Measurements from ENCODE around the gene TUBAL3. TPM values are rescaled to one million over a fixed set of nuclear protein-coding genes. Genes with fewer than 3 reads are reported as not detected.
A peak's percentile ranks its signal among the peaks of the same experiment; 100 is the strongest.
"Not testable (repeated sequence)": the region's sequence is repeated elsewhere in the genome, so short reads cannot be mapped to it uniquely, and the experiment has no call there.

TUBAL3 gene
- total RNA-seq, 1 donor from 2014 or later, result 0.20 TPM

- DNase-seq, result no peak
Measured at GRCh38 chr10:5423771-5424170, 19.1 kb upstream of the TUBAL3 start.

DNA sequence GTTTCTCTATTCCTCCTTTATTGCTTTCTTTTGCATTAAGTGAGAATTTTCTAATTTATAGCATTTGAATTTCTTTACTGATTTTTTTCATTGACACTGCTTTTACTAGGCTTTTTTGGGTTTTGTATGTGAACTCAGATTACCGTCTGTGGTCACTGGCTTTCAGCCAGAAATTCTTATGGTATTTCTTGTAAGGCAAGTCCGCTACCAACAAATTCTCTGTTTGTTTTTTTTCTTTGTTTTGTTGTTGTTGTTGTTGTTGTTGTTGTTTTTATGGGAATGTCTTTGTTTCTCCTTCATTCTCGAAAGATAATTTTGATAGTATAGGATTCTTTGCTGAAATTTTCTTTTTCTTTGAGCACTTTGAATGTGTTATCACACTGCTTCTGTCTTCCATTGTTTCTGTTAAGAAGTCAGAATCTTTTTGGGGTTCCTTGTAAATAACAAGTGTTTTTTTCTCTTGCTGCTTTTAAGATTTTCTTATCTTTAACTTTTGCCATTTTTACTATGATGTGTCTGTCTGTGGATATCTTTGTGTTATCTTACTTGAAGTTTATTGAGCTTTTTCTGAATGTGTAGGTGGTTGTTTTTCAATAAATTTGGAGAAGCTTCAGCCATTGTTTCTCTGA lies 15.0 kb upstream of the TUBAL3 start:
- DNase-seq, result no peak

- no peak for DNase-seq
Measured at GRCh38 chr10:5418584-5418983, 14.0 kb upstream of the TUBAL3 start.

DNA sequence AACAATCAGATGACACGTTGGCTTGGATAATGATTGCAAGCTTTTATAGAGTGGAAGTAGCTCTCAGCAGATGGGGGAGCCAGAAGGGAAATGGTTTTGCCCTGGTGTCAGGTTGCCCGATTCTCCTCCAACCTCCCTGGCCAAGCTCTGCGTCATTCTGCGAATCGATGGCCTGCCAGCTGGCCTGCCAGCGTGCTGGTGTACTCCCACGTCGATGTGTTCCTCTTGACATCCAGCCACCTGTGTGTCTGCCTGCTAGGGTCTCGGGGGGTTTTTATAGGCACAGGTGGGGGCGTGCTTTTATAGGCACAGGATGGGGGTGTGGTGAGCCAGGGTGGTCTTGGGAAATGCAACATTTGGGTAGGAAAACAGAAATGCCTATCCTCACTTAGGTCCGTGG lies 12.4 kb upstream of the TUBAL3 start:
- no peak for DNase-seq

- no peak for DNase-seq
Measured at GRCh38 chr10:5413012-5413938, 8.6 kb upstream of the TUBAL3 start.

- DNase-seq, result peak; percentile 85
Measured at GRCh38 chr10:5412277-5412941, 7.8 kb upstream of the TUBAL3 start, which contains the start of gene NET1. TSS of gene NET1 (plus strand) at chr10:5412557. CDS start at chr10:5412693, 136 bp downstream.

- DNase-seq, result no peak
Measured at GRCh38 chr10:5411941-5412276, 7.3 kb upstream of the TUBAL3 start.

GRCh38 chr10:5410787-5411186 lies 6.2 kb upstream of the TUBAL3 start:
- DNase-seq, result not testable (repeated sequence)

DNA sequence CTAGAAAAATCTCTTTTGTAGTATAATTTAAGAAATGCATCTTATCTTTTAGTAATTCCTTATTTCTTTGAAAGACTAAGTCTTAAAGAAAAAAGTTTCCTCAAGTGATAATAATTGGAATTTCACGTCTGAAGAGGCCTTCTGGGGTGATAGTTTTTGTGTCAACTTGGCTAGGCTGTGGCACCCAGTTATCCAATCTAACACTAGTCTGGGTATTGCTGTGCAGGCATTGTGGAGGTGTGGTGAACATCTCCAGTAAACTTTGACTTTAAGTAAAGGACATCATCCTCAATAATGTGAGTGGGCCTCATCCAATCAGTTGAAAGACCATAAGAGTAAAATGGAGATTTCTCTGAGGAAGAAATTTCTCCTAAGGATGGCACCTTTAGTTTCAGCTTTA lies 2.3 kb upstream of the TUBAL3 start:
- DNase-seq, result no peak

GRCh38 chr10:5402798-5403197 lies 1.8 kb downstream of the TUBAL3 start:
- no peak for DNase-seq

GRCh38 chr10:5400468-5401240 lies 4.0 kb downstream of the TUBAL3 start:
- DNase-seq, result no peak

DNA sequence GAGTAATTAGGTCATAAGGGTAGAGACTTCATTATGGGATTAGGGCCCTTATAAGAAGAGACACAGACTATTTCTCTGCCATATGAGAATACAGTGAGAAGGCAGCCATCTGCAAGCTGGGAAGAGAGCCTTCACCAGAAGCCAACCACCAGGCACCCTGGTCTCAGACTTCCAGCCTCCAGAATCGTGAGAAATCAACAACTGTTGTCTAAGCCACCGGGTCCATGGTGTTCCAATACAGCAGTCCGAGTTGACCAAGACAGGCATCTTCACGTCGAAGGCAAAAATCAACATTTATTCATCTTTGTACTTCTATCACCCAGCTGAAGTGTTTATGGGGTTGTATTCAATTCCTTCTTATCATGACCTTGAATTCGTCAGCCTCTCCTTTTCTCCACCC lies 5.3 kb downstream of the TUBAL3 start:
- DNase-seq, result no peak

- no peak for DNase-seq
Measured at GRCh38 chr10:5396556-5397300, 7.9 kb downstream of the TUBAL3 start.

DNA sequence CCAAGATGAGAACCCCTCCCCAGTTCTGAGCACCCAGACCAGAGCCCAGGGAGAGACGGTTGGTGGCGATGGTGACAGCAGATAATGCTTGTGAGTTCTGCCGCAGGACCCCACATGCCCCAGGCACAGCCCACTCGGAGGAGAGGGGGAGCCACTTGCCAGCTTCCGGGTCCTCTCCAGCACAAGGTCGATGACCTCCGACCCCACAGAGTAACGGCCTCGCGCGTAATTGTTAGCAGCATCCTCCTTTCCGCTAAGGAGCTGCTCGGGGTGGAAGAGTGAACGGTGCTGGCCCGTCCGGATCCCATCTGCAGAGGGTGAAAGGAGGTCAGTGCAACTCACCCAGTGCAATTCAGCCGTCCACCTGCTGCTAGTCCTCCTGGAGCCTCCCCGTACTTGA lies 9.5 kb downstream of the TUBAL3 start:
- DNase-seq, result no peak

GRCh38 chr10:5393529-5393928 lies 11.1 kb downstream of the TUBAL3 start:
- no peak for DNase-seq

DNA sequence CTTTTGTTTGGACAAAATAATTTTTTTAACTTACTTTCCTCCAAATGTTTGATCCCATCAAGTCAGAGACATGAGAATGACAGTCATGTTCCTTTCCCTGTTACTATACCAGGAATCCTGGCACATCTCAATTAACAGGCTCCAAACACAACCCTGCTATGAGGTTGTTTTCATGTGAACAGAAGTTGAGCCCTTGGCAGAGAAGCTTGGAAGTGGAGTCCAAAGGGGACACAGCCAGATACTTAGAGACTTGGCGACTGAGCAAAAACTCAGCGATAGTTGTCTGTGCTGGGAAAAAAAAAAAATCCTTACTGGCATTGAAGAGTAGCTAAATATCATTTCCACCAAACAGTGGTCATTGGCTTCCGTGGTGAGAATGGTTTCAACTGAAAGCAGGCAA lies 12.8 kb downstream of the TUBAL3 start:
- no peak for DNase-seq

DNA sequence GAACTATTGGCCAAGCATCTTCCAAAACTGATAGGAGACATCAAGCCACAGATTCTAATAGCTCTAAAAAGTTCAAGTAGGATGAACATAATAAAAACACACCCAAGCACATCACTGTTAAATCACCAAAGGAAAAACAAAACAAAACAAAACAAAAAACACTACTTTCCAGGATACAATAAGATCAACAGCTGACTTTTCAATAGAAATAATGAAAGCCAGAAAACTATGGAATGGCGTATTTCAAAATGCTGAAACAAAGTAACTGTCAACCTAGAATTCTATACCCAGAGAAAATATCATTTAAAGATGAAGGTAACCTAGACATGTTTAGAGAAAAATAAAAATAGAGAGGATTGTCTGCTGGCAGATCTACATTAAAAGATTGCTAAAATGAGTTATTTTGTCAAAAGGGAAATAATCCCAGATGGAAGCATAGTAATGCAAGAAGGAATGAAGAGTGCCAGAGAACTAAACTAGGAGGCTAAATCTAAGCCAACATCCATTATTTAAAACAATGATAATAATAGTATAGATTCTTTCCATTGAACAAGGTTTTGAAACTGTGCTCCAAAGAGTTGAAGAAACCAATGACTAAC lies 13.9 kb downstream of the TUBAL3 start:
- DNase-seq, result no peak

DNA sequence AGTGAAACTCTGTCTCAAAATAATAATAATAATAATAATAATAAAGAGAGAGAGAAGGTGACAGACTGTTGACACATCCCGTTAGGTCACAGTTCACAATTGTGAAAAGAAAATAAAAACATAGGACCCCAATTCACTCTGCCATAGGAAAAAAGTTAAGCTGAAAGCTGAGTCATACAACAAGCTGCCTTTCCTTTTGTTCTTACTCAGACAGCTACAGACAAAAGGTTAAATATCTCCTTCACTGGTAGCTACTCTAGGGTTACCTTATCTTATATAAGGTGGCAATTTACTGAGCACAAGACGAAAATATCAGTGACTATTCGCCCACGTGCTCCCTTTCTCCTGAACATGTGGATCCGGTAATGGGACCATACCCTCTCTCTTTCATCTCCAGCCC lies 17.5 kb downstream of the TUBAL3 start:
- no peak for DNase-seq

- DNase-seq, result no peak
Measured at GRCh38 chr10:5385224-5385623, 19.4 kb downstream of the TUBAL3 start.

DNA sequence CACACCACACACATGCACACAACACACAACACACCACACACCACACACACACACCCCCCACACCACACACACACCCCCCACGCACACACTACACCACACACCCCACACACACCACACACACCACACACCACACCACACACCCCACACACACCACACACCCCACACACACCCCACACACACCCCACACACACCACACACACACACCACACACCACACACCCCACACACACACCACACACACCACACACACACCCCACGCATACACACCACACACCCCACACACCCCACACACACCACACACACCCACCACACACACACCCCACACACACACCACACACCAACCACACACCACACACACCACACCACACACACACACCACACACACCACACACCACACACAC lies 23.4 kb downstream of the TUBAL3 start:
- no peak for DNase-seq

DNA sequence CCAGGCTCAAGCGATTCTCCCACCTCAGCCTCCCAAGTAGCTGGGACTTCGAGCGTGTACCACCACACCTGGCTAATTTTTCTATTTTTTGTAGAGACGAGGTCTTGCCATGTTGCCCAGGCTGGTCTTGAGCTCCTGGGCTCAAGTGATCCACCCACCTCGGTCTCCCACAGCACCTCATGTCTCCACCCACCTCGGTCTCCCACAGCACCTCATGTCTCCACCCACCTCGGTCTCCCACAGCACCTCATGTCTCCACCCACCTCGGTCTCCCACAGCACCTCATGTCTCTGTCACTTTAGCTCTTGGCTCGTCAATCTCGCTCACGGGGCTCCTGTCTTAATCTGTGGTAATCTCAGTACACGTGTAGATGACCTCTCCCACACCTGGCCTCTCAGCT lies 24.2 kb downstream of the TUBAL3 start:
- not testable (repeated sequence) for DNase-seq

Measured in skin of body (tissue), 2 donors.